DND-41 (cell line): Measurements from ENCODE around the gene PLPP7.

Experiments used
- EZH2 ChIP-seq: IDR thresholded peaks from 3 replicates; pipeline ENCODE4 v1.6.1; 2012; ENCODE audit warnings: borderline replicate concordance, low read depth, mild to moderate bottlenecking, moderate library complexity, low read length, inconsistent platforms; ENCODE audit not compliant: severe bottlenecking
- TF ChIP-seq, protein P1 (sequence below): IDR thresholded peaks from 2 replicates; pipeline ENCODE4 v1.5.1; 2012; ENCODE audit warnings: borderline replicate concordance, low read length, moderate library complexity, mild to moderate bottlenecking; ENCODE audit not compliant: poor library complexity, severe bottlenecking; ENCODE audit errors: extremely low read depth

DNA sequence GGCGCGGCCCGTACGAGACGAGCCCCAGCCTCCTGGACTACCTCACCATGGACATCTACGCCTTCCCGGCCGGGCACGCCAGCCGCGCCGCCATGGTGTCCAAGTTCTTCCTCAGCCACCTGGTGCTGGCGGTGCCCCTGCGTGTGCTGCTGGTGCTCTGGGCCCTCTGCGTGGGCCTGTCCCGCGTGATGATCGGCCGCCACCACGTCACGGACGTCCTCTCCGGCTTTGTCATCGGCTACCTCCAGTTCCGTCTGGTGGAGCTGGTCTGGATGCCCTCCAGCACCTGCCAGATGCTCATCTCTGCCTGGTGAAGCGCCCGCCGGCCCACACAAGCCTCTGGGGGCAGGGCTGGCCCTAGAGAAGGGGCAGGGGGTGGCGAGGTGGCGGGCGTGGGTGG is 18.5 kb downstream of the PLPP7 start:
- TF ChIP-seq, protein P1, sequence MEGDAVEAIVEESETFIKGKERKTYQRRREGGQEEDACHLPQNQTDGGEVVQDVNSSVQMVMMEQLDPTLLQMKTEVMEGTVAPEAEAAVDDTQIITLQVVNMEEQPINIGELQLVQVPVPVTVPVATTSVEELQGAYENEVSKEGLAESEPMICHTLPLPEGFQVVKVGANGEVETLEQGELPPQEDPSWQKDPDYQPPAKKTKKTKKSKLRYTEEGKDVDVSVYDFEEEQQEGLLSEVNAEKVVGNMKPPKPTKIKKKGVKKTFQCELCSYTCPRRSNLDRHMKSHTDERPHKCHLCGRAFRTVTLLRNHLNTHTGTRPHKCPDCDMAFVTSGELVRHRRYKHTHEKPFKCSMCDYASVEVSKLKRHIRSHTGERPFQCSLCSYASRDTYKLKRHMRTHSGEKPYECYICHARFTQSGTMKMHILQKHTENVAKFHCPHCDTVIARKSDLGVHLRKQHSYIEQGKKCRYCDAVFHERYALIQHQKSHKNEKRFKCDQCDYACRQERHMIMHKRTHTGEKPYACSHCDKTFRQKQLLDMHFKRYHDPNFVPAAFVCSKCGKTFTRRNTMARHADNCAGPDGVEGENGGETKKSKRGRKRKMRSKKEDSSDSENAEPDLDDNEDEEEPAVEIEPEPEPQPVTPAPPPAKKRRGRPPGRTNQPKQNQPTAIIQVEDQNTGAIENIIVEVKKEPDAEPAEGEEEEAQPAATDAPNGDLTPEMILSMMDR = no peak
- no peak for TF ChIP-seq EZH2
